Measurements from ENCODE around the gene DIAPH3.

GRCh38 chr13:60035874-60036273, 127.9 kb downstream of the DIAPH3 start:
- TF ChIP-seq MAX (IDR thresholded peaks at IDR 0.05; ENCODE audit: low read depth) = no peak
- TF ChIP-seq CTCF (IDR thresholded peaks at IDR 0.05) = no peak
- TF ChIP-seq FOXM1 (IDR thresholded peaks at IDR 0.05; ENCODE audit: low read depth) = no peak
- no peak for TF ChIP-seq EZH2phosphoT487 (IDR thresholded peaks at IDR 0.05; ENCODE audit: borderline replicate concordance, low read depth)
- no peak for TF ChIP-seq NRF1 (IDR thresholded peaks at IDR 0.05; ENCODE audit: low read depth, low read length)
- no peak for TF ChIP-seq YY1 (IDR thresholded peaks at IDR 0.05; ENCODE audit: low read depth)
- no peak for TF ChIP-seq GABPA (IDR thresholded peaks at IDR 0.05; ENCODE audit: low read depth)
- TF ChIP-seq, protein P1, sequence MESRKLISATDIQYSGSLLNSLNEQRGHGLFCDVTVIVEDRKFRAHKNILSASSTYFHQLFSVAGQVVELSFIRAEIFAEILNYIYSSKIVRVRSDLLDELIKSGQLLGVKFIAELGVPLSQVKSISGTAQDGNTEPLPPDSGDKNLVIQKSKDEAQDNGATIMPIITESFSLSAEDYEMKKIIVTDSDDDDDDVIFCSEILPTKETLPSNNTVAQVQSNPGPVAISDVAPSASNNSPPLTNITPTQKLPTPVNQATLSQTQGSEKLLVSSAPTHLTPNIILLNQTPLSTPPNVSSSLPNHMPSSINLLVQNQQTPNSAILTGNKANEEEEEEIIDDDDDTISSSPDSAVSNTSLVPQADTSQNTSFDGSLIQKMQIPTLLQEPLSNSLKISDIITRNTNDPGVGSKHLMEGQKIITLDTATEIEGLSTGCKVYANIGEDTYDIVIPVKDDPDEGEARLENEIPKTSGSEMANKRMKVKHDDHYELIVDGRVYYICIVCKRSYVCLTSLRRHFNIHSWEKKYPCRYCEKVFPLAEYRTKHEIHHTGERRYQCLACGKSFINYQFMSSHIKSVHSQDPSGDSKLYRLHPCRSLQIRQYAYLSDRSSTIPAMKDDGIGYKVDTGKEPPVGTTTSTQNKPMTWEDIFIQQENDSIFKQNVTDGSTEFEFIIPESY (IDR thresholded peaks at IDR 0.05; ENCODE audit: borderline replicate concordance, low read depth) = no peak
- TF ChIP-seq POLR2AphosphoS5 (IDR thresholded peaks at IDR 0.05; ENCODE audit: low read depth, low read length) = no peak
- no peak for TF ChIP-seq RXRA (IDR thresholded peaks at IDR 0.05; ENCODE audit: borderline replicate concordance, low read depth)
- TF ChIP-seq EP300 (IDR thresholded peaks at IDR 0.05; ENCODE audit: borderline replicate concordance in 1 of 2, low read depth in 1 of 2, low read length in 1 of 2) = no peak

All from SK-N-SH (cell line).